H1 (cell line): ENCODE results near the gene BCAS3. TPM values are rescaled to one million over a fixed set of nuclear protein-coding genes. Genes with fewer than 3 reads are reported as not detected.

Experiments used
- CTCF ChIA-PET: fragments of 300-600 bp; sonication (Branson Sonifier 250); formaldehyde crosslinking; loops from one replicate; lab custom pipeline; 2021; ENCODE audit not compliant: partially characterized antibody; lab: Charles Lee
- POLR2A ChIA-PET: fragments of 300-600 bp; sonication (Branson Sonifier 250); formaldehyde crosslinking; loops from one replicate; lab custom pipeline; 2021; ENCODE audit warnings: inconsistent platforms; ENCODE audit not compliant: partially characterized antibody; lab: Charles Lee
- DNase-seq, 2 experiments: peaks; one replicate each; pipeline versions ENCODE4 v3.0.0 to v3.0.0-alpha.2; 2010 to 2022; ENCODE audit warnings: low spot score in 2 of 2, low read depth in 1 of 2, mixed read lengths in 1 of 2
- FAIRE-seq: peaks from 2 replicates; lab custom pipeline; 2011; peaks lifted over from hg19 to GRCh38; lab: Jason Lieb, UNC
- H2AFZ ChIP-seq: 2 replicates; pipeline ENCODE4 v1.8.1; 2012; ENCODE audit warnings: low read length, inconsistent platforms
- H2AK5ac ChIP-seq: 2 replicates; pipeline ENCODE4 v1.6.1; 2013; ENCODE audit warnings: low read depth, low read length
- H2BK120ac ChIP-seq: replicated peaks from 2 replicates; pipeline ENCODE3; 2013; ENCODE audit warnings: low read depth, low read length, inconsistent platforms
- H2BK12ac ChIP-seq: 2 replicates; pipeline ENCODE4 v1.6.1; 2013; ENCODE audit warnings: low read depth, low read length
- H2BK15ac ChIP-seq: 2 replicates; pipeline ENCODE4 v1.6.1; 2013; ENCODE audit warnings: low read length
- H2BK20ac ChIP-seq: 2 replicates; pipeline ENCODE4 v1.6.1; 2013; ENCODE audit warnings: low read length
- H2BK5ac ChIP-seq: 2 replicates; pipeline ENCODE4 v1.6.1; 2013; ENCODE audit warnings: low read depth, low read length
- H3K14ac ChIP-seq: 2 replicates; pipeline ENCODE4 v1.6.1; 2013; ENCODE audit warnings: inconsistent platforms; ENCODE audit not compliant: insufficient read length
- H3K18ac ChIP-seq: 2 replicates; pipeline ENCODE4 v1.6.1; 2013; ENCODE audit warnings: low read length; ENCODE audit errors: extremely low read depth
- H3K23ac ChIP-seq: 2 replicates; pipeline ENCODE4 v1.6.1; 2013; ENCODE audit warnings: inconsistent platforms; ENCODE audit not compliant: insufficient read length
- H3K23me2 ChIP-seq: 2 replicates; pipeline ENCODE4 v1.6.1; 2013; ENCODE audit warnings: low read depth, low read length
- H3K27ac ChIP-seq: 2 replicates; pipeline ENCODE4 v1.6.1; 2011; ENCODE audit warnings: low read depth, low read length, inconsistent platforms
- H3K27me3 ChIP-seq, 4 experiments: replicated peaks in 1 of 4; 1 replicate in 1 of 4; 2 replicates in 3 of 4; pipeline versions ENCODE4 v1.6.1 to v1.8.1; 2011 to 2013; ENCODE audit warnings: low read length in 3 of 4, mild to moderate bottlenecking in 3 of 4, inconsistent platforms in 2 of 4, mixed read lengths in 2 of 4, moderate library complexity in 1 of 4; ENCODE audit not compliant: control insufficient read depth in 3 of 4, insufficient read depth in 3 of 4; ENCODE audit errors: extremely low read depth in 1 of 4
- H3K36me3 ChIP-seq, 4 experiments: 2 replicates each; pipeline versions ENCODE4 v1.6.1 to v1.8.1; 2011 to 2013; ENCODE audit warnings: mild to moderate bottlenecking in 4 of 4, low read length in 3 of 4, moderate library complexity in 2 of 4, control low read depth in 1 of 4, inconsistent platforms in 1 of 4; ENCODE audit not compliant: insufficient read depth in 4 of 4, control insufficient read depth in 2 of 4
- H3K4ac ChIP-seq: replicated peaks from 2 replicates; pipeline ENCODE3; 2013; ENCODE audit warnings: low read length, low read depth, mixed read lengths, inconsistent platforms; ENCODE audit not compliant: insufficient read length
- H3K4me1 ChIP-seq, 4 experiments: replicated peaks in 1 of 4; 1 replicate in 1 of 4; 2 replicates in 3 of 4; pipeline versions ENCODE4 v1.6.1 to v1.8.1; 2011 to 2013; ENCODE audit warnings: low read length in 3 of 4, inconsistent platforms in 2 of 4, mixed read lengths in 1 of 4; ENCODE audit not compliant: insufficient read depth in 4 of 4, control insufficient read depth in 3 of 4
- H3K4me2 ChIP-seq, 2 experiments: 2 replicates each; pipeline versions ENCODE4 v1.6.1 to v1.8.1; 2011 to 2013; ENCODE audit warnings: low read depth in 2 of 2, low read length in 2 of 2, control low read depth in 1 of 2, inconsistent platforms in 1 of 2, mild to moderate bottlenecking in 1 of 2; ENCODE audit not compliant: insufficient read depth in 1 of 2
- H3K4me3 ChIP-seq, 4 experiments: fragments of 200-600, 300-600 bp in 1 of 4; sonication (generic), shearing (Covaris generic), sonication (Bioruptor Twin) in 1 of 4; 2 replicates each; pipeline versions ENCODE4 v1.5.1 to v1.8.1; 2011 to 2016; ENCODE audit warnings: low read length in 4 of 4, low read depth in 3 of 4, control low read depth in 2 of 4, inconsistent platforms in 2 of 4, mild to moderate bottlenecking in 2 of 4, mixed read lengths in 1 of 4, moderate library complexity in 1 of 4; ENCODE audit not compliant: insufficient read depth in 2 of 4; ENCODE audit errors: extremely low read depth in 1 of 4
- H3K56ac ChIP-seq: replicated peaks from 2 replicates; pipeline ENCODE3; 2013; ENCODE audit warnings: low read depth, mild to moderate bottlenecking, mixed read lengths, low read length, inconsistent platforms; ENCODE audit not compliant: insufficient read length
- H3K79me1 ChIP-seq: 2 replicates; pipeline ENCODE4 v1.6.1; 2013; ENCODE audit warnings: low read depth, low read length, control low read depth
- H3K79me2 ChIP-seq, 2 experiments: 2 replicates each; pipeline versions ENCODE4 v1.6.1 to v1.8.1; 2012 to 2013; ENCODE audit warnings: low read length in 2 of 2, mild to moderate bottlenecking in 2 of 2, inconsistent platforms in 1 of 2; ENCODE audit not compliant: insufficient read depth in 2 of 2, control insufficient read depth in 1 of 2
- H3K9ac ChIP-seq, 4 experiments: replicated peaks in 1 of 4; 1 replicate in 1 of 4; 2 replicates in 3 of 4; pipeline versions ENCODE4 v1.6.1 to v1.8.1; 2011 to 2013; ENCODE audit warnings: low read depth in 3 of 4, low read length in 3 of 4, control low read depth in 2 of 4, mild to moderate bottlenecking in 2 of 4, moderate library complexity in 2 of 4, inconsistent platforms in 1 of 4; ENCODE audit errors: extremely low read depth in 1 of 4
- H3K9me3 ChIP-seq, 2 experiments: 2 replicates each; pipeline versions ENCODE4 v1.6.1 to v1.8.1; 2012 to 2013; ENCODE audit warnings: mild to moderate bottlenecking in 2 of 2, moderate library complexity in 2 of 2, control low read depth in 1 of 2, inconsistent platforms in 1 of 2, low read depth in 1 of 2, low read length in 1 of 2, mixed read lengths in 1 of 2; ENCODE audit not compliant: insufficient read depth in 2 of 2
- H4K20me1 ChIP-seq, 2 experiments: replicated peaks in 1 of 2; 2 replicates each; pipeline versions ENCODE3 to v1.8.1; 2011 to 2013; ENCODE audit warnings: inconsistent platforms in 2 of 2, low read length in 2 of 2, mild to moderate bottlenecking in 1 of 2; ENCODE audit not compliant: insufficient read depth in 2 of 2, control insufficient read depth in 1 of 2
- H4K5ac ChIP-seq: 2 replicates; pipeline ENCODE4 v1.6.1; 2013; ENCODE audit warnings: low read length, low read depth, mixed read lengths, inconsistent platforms; ENCODE audit not compliant: insufficient read length
- H4K8ac ChIP-seq: 2 replicates; pipeline ENCODE4 v1.8.0; 2013; ENCODE audit warnings: mild to moderate bottlenecking, moderate library complexity, low read length, inconsistent platforms; ENCODE audit not compliant: insufficient read depth; ENCODE audit errors: extremely low read depth
- H4K91ac ChIP-seq: replicated peaks from 2 replicates; pipeline ENCODE3; 2013; ENCODE audit warnings: low read length, mixed read lengths, inconsistent platforms; ENCODE audit not compliant: insufficient read length
- ATF3 ChIP-seq: IDR thresholded peaks from 2 replicates; pipeline ENCODE4 v1.6.1; 2011; ENCODE audit warnings: low read depth, mild to moderate bottlenecking, low read length; ENCODE audit not compliant: insufficient read depth
- BCL11A ChIP-seq, 2 experiments: IDR thresholded peaks; one replicate each; pipeline ENCODE4 v1.6.1; 2011; ENCODE audit warnings: low read depth in 2 of 2, low read length in 2 of 2, mild to moderate bottlenecking in 2 of 2
- HDAC2 ChIP-seq, 2 experiments: fragments of 300-600 bp in 1 of 2; sonication (generic) in 1 of 2; IDR thresholded peaks; 2 replicates each; pipeline ENCODE4 v1.6.1; 2011 to 2012; ENCODE audit warnings: low read depth in 2 of 2, low read length in 2 of 2, mild to moderate bottlenecking in 2 of 2, moderate library complexity in 2 of 2, borderline replicate concordance in 1 of 2, inconsistent platforms in 1 of 2
- RXRA ChIP-seq: IDR thresholded peaks from 2 replicates; pipeline ENCODE4 v1.6.1; 2011; ENCODE audit warnings: low read depth, mild to moderate bottlenecking, low read length, moderate library complexity; ENCODE audit not compliant: insufficient read depth
- TBP ChIP-seq: IDR thresholded peaks from 2 replicates; pipeline ENCODE4 v1.6.1; 2011; ENCODE audit warnings: low read depth, low read length, improper control_type of control experiment
- WGBS, 2 experiments: shearing (Covaris generic) in 1 of 2; methylation state at CpG; one replicate each; pipeline versions ENCODE4 v1.1.6 to v1.1.7; 2013 to 2015; ENCODE audit warnings: low lambda C conversion rate in 2 of 2, mixed read lengths in 2 of 2, inconsistent platforms in 1 of 2, low coverage in 1 of 2, missing lambda C conversion rate in 1 of 2; ENCODE audit not compliant: insufficient replicate concordance in 2 of 2, insufficient coverage in 1 of 2, insufficient read length in 1 of 2; ENCODE audit errors: extremely low coverage in 1 of 2, missing lambda C conversion rate in 1 of 2; 5-methylcytosine and 5-hydroxymethylcytosine counted together
- polyA plus RNA-seq, 7 experiments: library from polyadenylated mRNA; depleted of rRNA in 3 of 7; stranded (reverse) in 5 of 7; unstranded in 2 of 7; fragments of >200 nt in 5 of 7; fragments of 200-250 nt in 2 of 7; gene quantifications; 1 replicate in 5 of 7; 2 replicates in 1 of 7; 4 replicates in 1 of 7; pipeline versions ENCODE4 v1.2.1 to v1.2.3, GENCODE V29; 2011 to 2013; ENCODE audit warnings: missing spikeins in 2 of 7, mixed read lengths in 2 of 7
- total RNA-seq: library from RNA; stranded (reverse); fragmentation: NEBNext Ultra II Directional; extraction: Animal tissue kit (Norgen Biotek cat#: 25700); gene quantifications from 2 replicates; pipeline ENCODE4 v1.2.1, GENCODE V29; 2021

BCAS3 gene
- total and polyA plus RNA-seq, 2 of the 8 experiments (the other 6 are each of a cell fraction or from before 2014, with no cell fraction given): 9.9 to 13.3 TPM

GRCh38 chr17:60944751-60945150 is 267.1 kb downstream of the BCAS3 start:
- DNase-seq: no peak
- Histone ChIP-seq H2AK5ac (no peak overlapping the region), H2BK20ac (no peak overlapping the region), H3K27ac (no peak overlapping the region), H3K9me3 (no peaks in the 10 kb centered on the region), H4K91ac (no peak overlapping the region), H3K4me2 (no peak overlapping the region), H2BK15ac (no peak overlapping the region), H3K23ac (no peak overlapping the region), H4K20me1 (no peaks in the 10 kb centered on the region), H3K14ac (no peak overlapping the region), H3K4ac (no peak overlapping the region), H3K18ac (no peak overlapping the region), H4K5ac (no peak overlapping the region), H3K27me3 (no peaks in the 10 kb centered on the region), H3K56ac (no peak overlapping the region), H3K23me2 (no peaks in the 10 kb centered on the region), H3K36me3 (no peaks in the 10 kb centered on the region; a peak in 1 of 8 replicates), H3K79me1 (no peaks in the 10 kb centered on the region), H2BK120ac (no peak overlapping the region), H2AFZ (no peak overlapping the region), H3K4me1 (no peaks in the 10 kb centered on the region), H3K9ac (no peak overlapping the region), H3K4me3 (no peak overlapping the region), H3K79me2 (no peaks in the 10 kb centered on the region), H2BK5ac (no peak overlapping the region), H4K8ac (no peak overlapping the region), H2BK12ac (no peak overlapping the region)
- CTCF ChIA-PET: no interaction called here
- WGBS, 2 experiments: 92 to 100% methylated on average over 1 to 3 of the region's 3 CpGs
- no peak for FAIRE-seq
- POLR2A ChIA-PET: no interaction called here
- TF ChIP-seq BCL11A (IDR thresholded peaks at IDR 0.05; ENCODE audit: low read depth in 2 of 2, low read length in 2 of 2) (no peak), HDAC2 (IDR thresholded peaks at IDR 0.05; ENCODE audit: borderline replicate concordance in 1 of 2, low read depth in 2 of 2, low read length in 2 of 2) (no peak), ATF3 (no peak), RXRA (no peak), TBP (no peak)
